HepG2 (cell line): ENCODE results near the gene PRKAR1B. TPM values are rescaled to one million over a fixed set of nuclear protein-coding genes. Genes with fewer than 3 reads are reported as not detected.

Source experiments
- CENPBD1 ChIP-seq: sonication (generic); formaldehyde crosslinking; IDR thresholded peaks from 2 replicates; pipeline ENCODE4 v1.8.0; 2022; ENCODE audit warnings: missing genetic modification reagents, low read depth, mild to moderate bottlenecking, borderline replicate concordance
- CHD2 ChIP-seq: IDR thresholded peaks from 2 replicates; pipeline ENCODE4 v1.6.1; 2011; ENCODE audit warnings: low read depth, low read length, improper control_type of control experiment
- GLI4 ChIP-seq: sonication (generic); formaldehyde crosslinking; IDR thresholded peaks from 2 replicates; pipeline ENCODE4 v1.5.1; 2020; ENCODE audit warnings: missing genetic modification reagents, mild to moderate bottlenecking, moderate library complexity, borderline replicate concordance
- GPN1 ChIP-seq: sonication (generic); formaldehyde crosslinking; IDR thresholded peaks from 2 replicates; pipeline ENCODE4 v1.5.1; 2020; ENCODE audit warnings: missing genetic modification reagents, borderline replicate concordance
- JUNB ChIP-seq: sonication (generic); formaldehyde crosslinking; IDR thresholded peaks from 2 replicates; pipeline ENCODE4 v1.8.0; 2022; ENCODE audit warnings: missing genetic modification reagents, mild to moderate bottlenecking, borderline replicate concordance
- KAT8 ChIP-seq: IDR thresholded peaks from 2 replicates; pipeline ENCODE4 v1.6.1; 2016; ENCODE audit warnings: missing genetic modification reagents, missing compliant biosample characterization
- KDM4B ChIP-seq: sonication (generic); formaldehyde crosslinking; IDR thresholded peaks from 2 replicates; pipeline ENCODE4 v1.4.0; 2020; ENCODE audit warnings: missing genetic modification reagents
- KLF9 ChIP-seq: IDR thresholded peaks from 2 replicates; pipeline ENCODE4 v1.6.1; 2016; ENCODE audit warnings: low read depth
- NFKB2 ChIP-seq: sonication (generic); formaldehyde crosslinking; IDR thresholded peaks from 2 replicates; pipeline ENCODE4 v1.4.0; 2020; ENCODE audit warnings: missing genetic modification reagents, borderline replicate concordance
- POGK ChIP-seq: sonication (generic); formaldehyde crosslinking; conservative IDR thresholded peaks from 2 replicates; pipeline ENCODE4 v1.8.0; 2022; ENCODE audit warnings: mild to moderate bottlenecking, moderate library complexity, missing genetic modification reagents
- REPIN1 ChIP-seq: sonication (generic); formaldehyde crosslinking; IDR thresholded peaks from 2 replicates; pipeline ENCODE4 v1.8.0; 2022; ENCODE audit warnings: missing genetic modification reagents, low read depth, mild to moderate bottlenecking, borderline replicate concordance
- RFXAP ChIP-seq: sonication (generic); formaldehyde crosslinking; IDR thresholded peaks from 2 replicates; pipeline ENCODE4 v1.4.0; 2020; ENCODE audit warnings: missing genetic modification reagents, borderline replicate concordance
- ZNF205 ChIP-seq: IDR thresholded peaks from 2 replicates; pipeline ENCODE4 v1.6.1; 2018; ENCODE audit warnings: missing biosample characterization, missing genetic modification reagents
- ZNF234 ChIP-seq: sonication (generic); formaldehyde crosslinking; conservative IDR thresholded peaks from 2 replicates; pipeline ENCODE4 v1.5.1; 2020; ENCODE audit warnings: mild to moderate bottlenecking, missing genetic modification reagents
- ZNF678 ChIP-seq: sonication (generic); formaldehyde crosslinking; IDR thresholded peaks from 2 replicates; pipeline ENCODE4 v1.4.0; 2020; ENCODE audit warnings: mild to moderate bottlenecking, missing genetic modification reagents
- ZNF704 ChIP-seq: sonication (generic); formaldehyde crosslinking; IDR thresholded peaks from 2 replicates; pipeline ENCODE4 v1.8.1; 2023; ENCODE audit warnings: mild to moderate bottlenecking, inconsistent platforms, moderate library complexity, missing genetic modification reagents, borderline replicate concordance
- ZNF841 ChIP-seq: sonication (generic); formaldehyde crosslinking; IDR thresholded peaks from 2 replicates; pipeline ENCODE4 v1.8.1; 2023; ENCODE audit warnings: missing genetic modification reagents, borderline replicate concordance
- polyA plus RNA-seq, 8 experiments: library from polyadenylated mRNA; depleted of rRNA in 3 of 8; stranded (reverse) in 7 of 8; unstranded in 1 of 8; fragments of >200 nt; fragmentation: Illumina TruSeq in 4 of 8; extraction: Trizol in 4 of 8; gene quantifications; 2 replicates each; pipeline versions ENCODE4 v1.2.1 to v1.2.3, GENCODE V29; 2011 to 2016; ENCODE audit warnings: low read depth in 4 of 8, missing spikeins in 1 of 8, mixed read lengths in 1 of 8; ENCODE audit not compliant: insufficient read depth in 1 of 8
- total RNA-seq, 5 experiments: library from RNA; depleted of rRNA; stranded (reverse); fragments of >200 nt; fragmentation: Illumina TruSeq; extraction: Trizol; gene quantifications; 2 replicates each; pipeline ENCODE4 v1.2.3, GENCODE V29; 2016; ENCODE audit warnings: low read depth in 1 of 5
- TF ChIP-seq, protein P1 (sequence below): sonication (generic); formaldehyde crosslinking; IDR thresholded peaks from 2 replicates; pipeline ENCODE4 v1.4.0; 2020; ENCODE audit warnings: mild to moderate bottlenecking, missing genetic modification reagents

The PRKAR1B gene
- total and polyA plus RNA-seq, 2 of the 13 experiments (the other 11 are each of a cell fraction or from before 2014, with no cell fraction given): 7.9 to 28.2 TPM

GRCh38 chr7:618539-619367 lies 108.3 kb downstream of the PRKAR1B start (continued):
- TF ChIP-seq ZNF704 (CRISPR knock-in tag) (no peak), JUNB (no peak), POGK (CRISPR knock-in tag) (no peak), KLF9 (CRISPR knock-in tag) (no peak), ZNF205 (no peak), RFXAP (CRISPR knock-in tag) (no peak), CHD2 (no peak), NFKB2 (CRISPR knock-in tag) (no peak), REPIN1 (0 out of 2 replicates have a peak, but pooled peaks have one; percentile 31), KAT8 (peak; percentile 49; the same call in 1 of the 2 replicates), KDM4B (CRISPR knock-in tag) (no peak), GPN1 (CRISPR knock-in tag) (no peak), GLI4 (no peak), ZNF678 (CRISPR knock-in tag) (no peak), ZNF234 (CRISPR knock-in tag) (no peak), CENPBD1 (CRISPR knock-in tag) (no peak), ZNF841 (CRISPR knock-in tag) (no peak)
- TF ChIP-seq, protein P1, sequence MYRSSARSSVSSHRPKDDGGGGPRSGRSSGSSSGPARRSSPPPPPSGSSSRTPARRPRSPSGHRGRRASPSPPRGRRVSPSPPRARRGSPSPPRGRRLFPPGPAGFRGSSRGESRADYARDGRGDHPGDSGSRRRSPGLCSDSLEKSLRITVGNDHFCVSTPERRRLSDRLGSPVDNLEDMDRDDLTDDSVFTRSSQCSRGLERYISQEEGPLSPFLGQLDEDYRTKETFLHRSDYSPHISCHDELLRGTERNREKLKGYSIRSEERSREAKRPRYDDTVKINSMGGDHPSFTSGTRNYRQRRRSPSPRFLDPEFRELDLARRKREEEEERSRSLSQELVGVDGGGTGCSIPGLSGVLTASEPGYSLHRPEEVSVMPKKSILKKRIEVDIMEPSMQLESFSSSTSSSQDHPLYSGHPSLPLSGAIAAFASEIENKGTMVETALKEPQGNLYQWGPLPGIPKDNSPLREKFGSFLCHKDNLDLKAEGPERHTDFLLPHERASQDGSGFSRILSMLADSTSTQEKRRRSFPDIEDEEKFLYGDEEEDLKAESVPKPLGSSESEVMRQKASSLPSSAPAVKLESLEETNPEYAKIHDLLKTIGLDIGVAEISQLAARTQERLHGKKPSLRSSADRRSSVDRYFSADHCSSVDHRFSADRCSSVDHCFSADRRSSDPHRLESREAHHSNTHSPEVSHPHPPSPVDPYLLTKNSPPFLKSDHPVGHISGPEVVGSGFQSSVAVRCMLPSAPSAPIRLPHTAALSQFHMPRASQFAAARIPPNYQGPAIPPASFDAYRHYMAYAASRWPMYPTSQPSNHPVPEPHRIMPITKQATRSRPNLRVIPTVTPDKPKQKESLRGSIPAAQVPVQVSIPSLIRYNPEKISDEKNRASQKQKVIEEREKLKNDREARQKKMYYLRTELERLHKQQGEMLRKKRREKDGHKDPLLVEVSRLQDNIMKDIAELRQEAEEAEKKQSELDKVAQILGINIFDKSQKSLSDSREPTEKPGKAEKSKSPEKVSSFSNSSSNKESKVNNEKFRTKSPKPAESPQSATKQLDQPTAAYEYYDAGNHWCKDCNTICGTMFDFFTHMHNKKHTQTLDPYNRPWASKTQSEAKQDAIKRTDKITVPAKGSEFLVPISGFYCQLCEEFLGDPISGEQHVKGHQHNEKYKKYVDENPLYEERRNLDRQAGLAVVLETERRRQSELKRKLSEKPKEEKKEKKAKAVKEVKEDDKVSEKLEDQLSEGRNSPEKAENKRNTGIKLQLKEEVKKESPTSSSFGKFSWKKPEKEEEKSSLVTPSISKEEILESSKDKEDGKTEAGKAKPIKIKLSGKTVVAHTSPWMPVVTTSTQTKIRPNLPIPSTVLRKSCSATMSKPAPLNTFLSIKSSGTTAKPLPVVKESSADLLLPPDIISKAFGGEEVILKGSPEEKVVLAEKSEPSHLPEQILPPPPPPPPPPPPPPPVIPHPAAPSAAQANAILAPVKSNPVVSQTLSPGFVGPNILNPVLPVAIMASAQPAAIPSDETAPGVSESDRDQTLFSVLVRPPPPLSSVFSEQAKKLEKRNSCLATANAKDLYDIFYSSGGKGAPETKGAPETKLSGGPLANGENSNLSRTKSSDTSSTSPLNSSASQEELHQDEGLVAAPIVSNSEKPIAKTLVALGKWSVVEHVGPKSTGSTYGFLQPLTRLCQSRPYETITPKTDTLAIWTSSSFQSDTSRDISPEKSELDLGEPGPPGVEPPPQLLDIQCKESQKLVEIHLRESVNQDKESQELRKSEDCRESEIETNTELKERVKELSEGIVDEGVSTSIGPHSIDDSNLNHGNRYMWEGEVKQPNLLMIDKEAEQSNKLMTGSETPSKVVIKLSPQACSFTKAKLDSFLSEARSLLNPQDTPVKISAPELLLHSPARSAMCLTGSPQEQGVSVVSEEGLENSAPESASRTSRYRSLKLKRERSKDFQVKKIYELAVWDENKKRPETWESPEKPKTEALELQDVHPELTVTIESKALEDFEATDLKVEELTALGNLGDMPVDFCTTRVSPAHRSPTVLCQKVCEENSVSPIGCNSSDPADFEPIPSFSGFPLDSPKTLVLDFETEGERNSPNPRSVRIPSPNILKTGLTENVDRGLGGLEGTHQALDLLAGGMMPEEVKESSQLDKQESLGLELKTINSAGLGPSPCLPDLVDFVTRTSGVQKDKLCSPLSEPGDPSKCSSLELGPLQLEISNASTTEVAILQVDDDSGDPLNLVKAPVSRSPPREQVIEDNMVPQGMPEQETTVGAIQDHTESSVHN (CRISPR knock-in tag): no peak
